Liver (tissue), 3 donors: ENCODE data around the gene ZFP62.

Source experiments
- EGR1 ChIP-seq, 2 donors: IDR thresholded peaks; 2 replicates each; pipeline ENCODE4 v1.6.1; 2016 to 2018; ENCODE audit warnings: antibody characterized with exemption in 2 of 2, low read depth in 2 of 2
- FOXA1 ChIP-seq: IDR thresholded peaks from 2 replicates; pipeline ENCODE4 v1.6.1; 2016; ENCODE audit warnings: antibody characterized with exemption
- GABPA ChIP-seq, 2 donors: IDR thresholded peaks in 1 of 2; conservative IDR thresholded peaks in 1 of 2; 2 replicates each; pipeline ENCODE4 v1.6.1; 2016; ENCODE audit warnings: antibody characterized with exemption in 2 of 2, mild to moderate bottlenecking in 1 of 2, moderate library complexity in 1 of 2
- JUND ChIP-seq, 2 donors: IDR thresholded peaks; 2 replicates each; pipeline ENCODE4 v1.6.1; 2016; ENCODE audit warnings: antibody characterized with exemption in 2 of 2
- RAD21 ChIP-seq, 2 donors: IDR thresholded peaks; 2 replicates each; pipeline ENCODE4 v1.6.1; 2016; ENCODE audit warnings: antibody characterized with exemption in 2 of 2, mild to moderate bottlenecking in 2 of 2
- RXRA ChIP-seq, 2 donors: IDR thresholded peaks; 2 replicates each; pipeline ENCODE4 v1.6.1; 2017 to 2018; ENCODE audit warnings: antibody characterized with exemption in 2 of 2, mild to moderate bottlenecking in 1 of 2
- SP1 ChIP-seq: IDR thresholded peaks from 2 replicates; pipeline ENCODE4 v1.6.1; 2018; ENCODE audit warnings: antibody characterized with exemption, mild to moderate bottlenecking
- TAF1 ChIP-seq: conservative IDR thresholded peaks from 2 replicates; pipeline ENCODE4 v1.6.1; 2016; ENCODE audit warnings: antibody characterized with exemption, mild to moderate bottlenecking
- YY1 ChIP-seq: IDR thresholded peaks from 2 replicates; pipeline ENCODE4 v1.6.1; 2016; ENCODE audit warnings: antibody characterized with exemption, mild to moderate bottlenecking
- TF ChIP-seq, protein P1 (sequence below): fragments of 150-350 bp; IDR thresholded peaks from 2 replicates; pipeline ENCODE4 v1.5.1; 2017; ENCODE audit warnings: improper control_type of control experiment, low read depth, low read length; ENCODE audit not compliant: missing input control
- TF ChIP-seq, protein P2 (sequence below): IDR thresholded peaks from 2 replicates; pipeline ENCODE4 v1.6.1; 2016; ENCODE audit warnings: antibody characterized with exemption, mild to moderate bottlenecking
- TF ChIP-seq, protein P3 (sequence below): IDR thresholded peaks from 2 replicates; pipeline ENCODE4 v1.6.1; 2016; ENCODE audit warnings: antibody characterized with exemption
- TF ChIP-seq, protein P4 (sequence below): IDR thresholded peaks from 2 replicates; pipeline ENCODE4 v1.6.1; 2016; ENCODE audit warnings: antibody characterized with exemption
- donor health status: healthy.
- donor health status: healthy.

DNA sequence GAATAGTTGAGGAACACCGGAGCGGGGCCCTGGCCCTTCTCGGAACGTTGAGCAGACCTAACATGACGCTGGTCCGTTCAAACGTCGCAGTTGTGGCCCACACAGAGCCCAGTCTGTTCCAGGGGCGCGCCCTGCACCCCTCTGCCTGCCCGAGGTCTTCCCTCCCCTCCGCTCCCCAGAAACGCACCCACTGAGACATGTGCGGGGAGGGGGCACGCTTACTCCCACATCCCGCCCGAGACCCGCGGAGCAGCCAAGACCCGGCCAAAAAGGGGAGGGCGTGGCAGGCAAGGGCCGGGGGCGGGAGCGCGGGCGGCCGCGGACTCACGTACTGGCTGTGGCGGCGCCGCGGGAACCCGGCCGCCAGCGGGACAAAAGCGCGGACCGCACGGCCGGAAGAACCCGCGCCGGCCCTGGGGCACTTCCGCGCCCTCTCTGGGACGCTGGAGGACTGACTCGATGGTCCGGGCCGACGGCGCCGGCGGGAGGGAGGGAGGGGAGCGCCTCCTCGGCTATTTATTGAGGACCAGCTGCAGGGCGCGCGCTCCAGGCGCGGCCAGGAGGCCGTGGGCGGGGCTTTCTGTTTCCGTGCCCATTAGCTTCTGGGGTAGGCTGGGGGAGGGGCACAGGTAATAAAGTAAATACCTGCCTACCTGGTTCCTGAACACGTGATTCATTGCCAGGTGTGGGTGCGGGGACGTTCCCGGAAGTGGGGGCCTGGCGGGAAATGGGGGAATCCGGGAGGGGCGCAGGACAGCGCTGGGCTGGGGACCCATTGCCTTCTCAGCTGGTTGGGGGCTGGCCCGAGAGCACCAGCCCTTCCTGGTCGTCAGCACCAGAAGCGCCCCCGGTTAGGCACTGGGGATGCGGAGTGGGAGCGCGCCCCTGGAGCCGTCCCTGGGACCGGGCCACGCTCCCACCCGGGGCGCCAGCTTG, at the start of gene ZFP62:
- TF ChIP-seq, protein P1, sequence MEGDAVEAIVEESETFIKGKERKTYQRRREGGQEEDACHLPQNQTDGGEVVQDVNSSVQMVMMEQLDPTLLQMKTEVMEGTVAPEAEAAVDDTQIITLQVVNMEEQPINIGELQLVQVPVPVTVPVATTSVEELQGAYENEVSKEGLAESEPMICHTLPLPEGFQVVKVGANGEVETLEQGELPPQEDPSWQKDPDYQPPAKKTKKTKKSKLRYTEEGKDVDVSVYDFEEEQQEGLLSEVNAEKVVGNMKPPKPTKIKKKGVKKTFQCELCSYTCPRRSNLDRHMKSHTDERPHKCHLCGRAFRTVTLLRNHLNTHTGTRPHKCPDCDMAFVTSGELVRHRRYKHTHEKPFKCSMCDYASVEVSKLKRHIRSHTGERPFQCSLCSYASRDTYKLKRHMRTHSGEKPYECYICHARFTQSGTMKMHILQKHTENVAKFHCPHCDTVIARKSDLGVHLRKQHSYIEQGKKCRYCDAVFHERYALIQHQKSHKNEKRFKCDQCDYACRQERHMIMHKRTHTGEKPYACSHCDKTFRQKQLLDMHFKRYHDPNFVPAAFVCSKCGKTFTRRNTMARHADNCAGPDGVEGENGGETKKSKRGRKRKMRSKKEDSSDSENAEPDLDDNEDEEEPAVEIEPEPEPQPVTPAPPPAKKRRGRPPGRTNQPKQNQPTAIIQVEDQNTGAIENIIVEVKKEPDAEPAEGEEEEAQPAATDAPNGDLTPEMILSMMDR = peak; percentile 21
- TF ChIP-seq TAF1 (no peak), GABPA (IDR thresholded peaks at IDR 0.05 in 1 of 2, conservative IDR thresholded peaks at IDR 0.05 in 1 of 2) (peak; percentile 71 to 88), FOXA1 (no peak), EGR1 (IDR thresholded peaks at IDR 0.05; ENCODE audit: low read depth in 2 of 2) (peak in 1 of 2 donors; percentile 7), RAD21 (IDR thresholded peaks at IDR 0.05) (peak in 1 of 2 donors; percentile 53), RXRA (IDR thresholded peaks at IDR 0.05) (no peak), YY1 (peak; percentile 53), JUND (IDR thresholded peaks at IDR 0.05) (no peak), SP1 (peak; percentile 41)
- TF ChIP-seq, protein P2, sequence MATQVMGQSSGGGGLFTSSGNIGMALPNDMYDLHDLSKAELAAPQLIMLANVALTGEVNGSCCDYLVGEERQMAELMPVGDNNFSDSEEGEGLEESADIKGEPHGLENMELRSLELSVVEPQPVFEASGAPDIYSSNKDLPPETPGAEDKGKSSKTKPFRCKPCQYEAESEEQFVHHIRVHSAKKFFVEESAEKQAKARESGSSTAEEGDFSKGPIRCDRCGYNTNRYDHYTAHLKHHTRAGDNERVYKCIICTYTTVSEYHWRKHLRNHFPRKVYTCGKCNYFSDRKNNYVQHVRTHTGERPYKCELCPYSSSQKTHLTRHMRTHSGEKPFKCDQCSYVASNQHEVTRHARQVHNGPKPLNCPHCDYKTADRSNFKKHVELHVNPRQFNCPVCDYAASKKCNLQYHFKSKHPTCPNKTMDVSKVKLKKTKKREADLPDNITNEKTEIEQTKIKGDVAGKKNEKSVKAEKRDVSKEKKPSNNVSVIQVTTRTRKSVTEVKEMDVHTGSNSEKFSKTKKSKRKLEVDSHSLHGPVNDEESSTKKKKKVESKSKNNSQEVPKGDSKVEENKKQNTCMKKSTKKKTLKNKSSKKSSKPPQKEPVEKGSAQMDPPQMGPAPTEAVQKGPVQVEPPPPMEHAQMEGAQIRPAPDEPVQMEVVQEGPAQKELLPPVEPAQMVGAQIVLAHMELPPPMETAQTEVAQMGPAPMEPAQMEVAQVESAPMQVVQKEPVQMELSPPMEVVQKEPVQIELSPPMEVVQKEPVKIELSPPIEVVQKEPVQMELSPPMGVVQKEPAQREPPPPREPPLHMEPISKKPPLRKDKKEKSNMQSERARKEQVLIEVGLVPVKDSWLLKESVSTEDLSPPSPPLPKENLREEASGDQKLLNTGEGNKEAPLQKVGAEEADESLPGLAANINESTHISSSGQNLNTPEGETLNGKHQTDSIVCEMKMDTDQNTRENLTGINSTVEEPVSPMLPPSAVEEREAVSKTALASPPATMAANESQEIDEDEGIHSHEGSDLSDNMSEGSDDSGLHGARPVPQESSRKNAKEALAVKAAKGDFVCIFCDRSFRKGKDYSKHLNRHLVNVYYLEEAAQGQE = peak; percentile 53
- TF ChIP-seq, protein P3, sequence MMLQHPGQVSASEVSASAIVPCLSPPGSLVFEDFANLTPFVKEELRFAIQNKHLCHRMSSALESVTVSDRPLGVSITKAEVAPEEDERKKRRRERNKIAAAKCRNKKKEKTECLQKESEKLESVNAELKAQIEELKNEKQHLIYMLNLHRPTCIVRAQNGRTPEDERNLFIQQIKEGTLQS = no peak
- TF ChIP-seq, protein P4, sequence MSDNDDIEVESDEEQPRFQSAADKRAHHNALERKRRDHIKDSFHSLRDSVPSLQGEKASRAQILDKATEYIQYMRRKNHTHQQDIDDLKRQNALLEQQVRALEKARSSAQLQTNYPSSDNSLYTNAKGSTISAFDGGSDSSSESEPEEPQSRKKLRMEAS = peak; percentile 26
